Stomach (tissue), 4 donors: Measurements from ENCODE around the gene FRMPD1.

ENCODE experiments used
- EP300 ChIP-seq: sonication (generic); formaldehyde crosslinking; IDR thresholded peaks from one replicate; pipeline ENCODE4 v1.6.1; 2017; ENCODE audit warnings: antibody characterized with exemption
- POLR2A ChIP-seq, 4 donors: fragments of 450-650 bp; IDR thresholded peaks; one replicate each; pipeline ENCODE4 v1.6.1; 2016; ENCODE audit warnings: antibody characterized with exemption in 4 of 4, control low read depth in 2 of 4, mild to moderate bottlenecking in 1 of 4, moderate library complexity in 1 of 4
- POLR2AphosphoS5 ChIP-seq, 3 donors: sonication (generic); formaldehyde crosslinking; IDR thresholded peaks; one replicate each; pipeline ENCODE4 v1.6.1; 2016; ENCODE audit warnings: antibody characterized with exemption in 3 of 3
- TF ChIP-seq, protein P1 (sequence below), 7 experiments: fragments of 450-650 bp in 4 of 7; fragments of 200-600 bp in 3 of 7; sonication (generic) in 3 of 7; IDR thresholded peaks; one replicate each; pipeline ENCODE4 v1.5.1; 2016 to 2019; ENCODE audit warnings: antibody characterized with exemption in 7 of 7, control low read depth in 2 of 7, mild to moderate bottlenecking in 1 of 7

DNA sequence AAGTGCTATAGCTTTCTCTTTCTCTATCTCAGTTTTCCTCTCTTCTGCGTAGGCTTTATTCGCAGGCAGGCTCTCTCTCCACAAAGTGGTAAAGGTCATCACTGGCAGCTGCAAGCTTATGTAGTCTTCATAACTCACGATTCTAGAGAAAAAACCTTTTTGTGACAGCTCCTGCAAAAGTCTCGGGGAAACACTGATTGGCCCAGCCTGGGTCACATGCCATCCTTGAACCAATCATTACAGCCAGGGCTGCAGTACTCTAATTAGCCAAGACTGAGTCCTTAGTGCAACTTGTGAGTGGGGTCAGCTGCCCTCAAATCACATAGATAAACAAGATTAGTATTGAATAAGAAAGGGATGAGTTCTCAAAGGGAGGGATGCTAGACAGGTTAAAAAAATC, 18.3 kb upstream of the FRMPD1 start:
- TF ChIP-seq, protein P1, sequence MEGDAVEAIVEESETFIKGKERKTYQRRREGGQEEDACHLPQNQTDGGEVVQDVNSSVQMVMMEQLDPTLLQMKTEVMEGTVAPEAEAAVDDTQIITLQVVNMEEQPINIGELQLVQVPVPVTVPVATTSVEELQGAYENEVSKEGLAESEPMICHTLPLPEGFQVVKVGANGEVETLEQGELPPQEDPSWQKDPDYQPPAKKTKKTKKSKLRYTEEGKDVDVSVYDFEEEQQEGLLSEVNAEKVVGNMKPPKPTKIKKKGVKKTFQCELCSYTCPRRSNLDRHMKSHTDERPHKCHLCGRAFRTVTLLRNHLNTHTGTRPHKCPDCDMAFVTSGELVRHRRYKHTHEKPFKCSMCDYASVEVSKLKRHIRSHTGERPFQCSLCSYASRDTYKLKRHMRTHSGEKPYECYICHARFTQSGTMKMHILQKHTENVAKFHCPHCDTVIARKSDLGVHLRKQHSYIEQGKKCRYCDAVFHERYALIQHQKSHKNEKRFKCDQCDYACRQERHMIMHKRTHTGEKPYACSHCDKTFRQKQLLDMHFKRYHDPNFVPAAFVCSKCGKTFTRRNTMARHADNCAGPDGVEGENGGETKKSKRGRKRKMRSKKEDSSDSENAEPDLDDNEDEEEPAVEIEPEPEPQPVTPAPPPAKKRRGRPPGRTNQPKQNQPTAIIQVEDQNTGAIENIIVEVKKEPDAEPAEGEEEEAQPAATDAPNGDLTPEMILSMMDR (IDR thresholded peaks at IDR 0.05), result no peak
- TF ChIP-seq POLR2AphosphoS5 (IDR thresholded peaks at IDR 0.05), result no peak
- TF ChIP-seq POLR2A (IDR thresholded peaks at IDR 0.05), result no peak
- TF ChIP-seq EP300, result no peak
